ENCODE data around the gene MEN1.

Gene MEN1

DNA sequence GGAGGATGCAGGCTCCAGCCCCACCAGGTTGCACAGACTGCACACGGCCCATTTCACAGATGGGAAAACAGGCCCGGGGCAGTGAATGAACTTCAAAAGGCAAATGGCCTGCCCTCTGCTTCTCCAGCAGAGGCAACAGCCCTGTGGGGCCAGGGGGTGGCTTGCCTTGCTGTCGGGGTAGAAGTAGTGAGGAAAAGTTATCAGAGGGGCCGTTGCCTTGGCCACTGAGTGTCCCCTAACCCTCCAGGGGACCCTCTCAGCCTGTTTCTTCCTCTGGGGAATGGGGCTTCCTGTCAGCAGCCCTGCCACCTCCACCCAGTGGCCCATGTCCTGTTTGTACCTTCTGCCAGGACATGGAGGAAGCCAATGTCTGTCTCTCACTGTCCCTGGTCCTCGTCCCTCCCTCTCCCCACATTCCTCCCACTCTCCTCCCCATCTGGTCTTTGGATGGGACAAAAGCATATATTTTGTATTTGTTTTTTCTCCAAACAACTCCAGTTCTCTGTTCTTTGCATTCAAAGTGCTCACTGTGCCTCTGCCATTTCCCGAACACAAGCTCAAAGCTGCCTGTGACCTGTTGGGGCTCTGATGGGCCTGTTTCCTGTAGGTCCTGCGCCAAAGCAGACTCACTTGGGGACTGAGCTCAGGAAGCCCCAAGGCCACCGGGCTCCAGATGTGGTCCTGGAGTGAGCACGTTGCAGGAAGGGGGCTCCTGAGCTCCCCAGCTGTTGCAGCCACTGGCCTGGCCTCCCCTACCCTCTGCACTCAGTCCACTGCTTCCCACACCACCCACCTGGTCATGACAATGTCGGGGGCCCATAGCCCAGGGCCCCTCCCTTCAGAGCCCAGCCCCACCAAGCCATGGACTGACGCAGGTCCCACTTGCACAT, 16.8 kb downstream of the MEN1 start:
- TF ChIP-seq FOXM1 (IDR thresholded peaks at IDR 0.05; ENCODE audit: borderline replicate concordance, low read depth), result no peak
- TF ChIP-seq EP300 (IDR thresholded peaks at IDR 0.05; ENCODE audit: borderline replicate concordance), result no peak
- TF ChIP-seq NFIC (IDR thresholded peaks at IDR 0.05), result no peak
- no peak for TF ChIP-seq TAF1 (IDR thresholded peaks at IDR 0.05; ENCODE audit: low read depth)
- TF ChIP-seq, protein P1, sequence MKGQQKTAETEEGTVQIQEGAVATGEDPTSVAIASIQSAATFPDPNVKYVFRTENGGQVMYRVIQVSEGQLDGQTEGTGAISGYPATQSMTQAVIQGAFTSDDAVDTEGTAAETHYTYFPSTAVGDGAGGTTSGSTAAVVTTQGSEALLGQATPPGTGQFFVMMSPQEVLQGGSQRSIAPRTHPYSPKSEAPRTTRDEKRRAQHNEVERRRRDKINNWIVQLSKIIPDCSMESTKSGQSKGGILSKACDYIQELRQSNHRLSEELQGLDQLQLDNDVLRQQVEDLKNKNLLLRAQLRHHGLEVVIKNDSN (IDR thresholded peaks at IDR 0.05), result no peak
- TF ChIP-seq TCF12 (IDR thresholded peaks at IDR 0.05; ENCODE audit: low read depth), result no peak
- TF ChIP-seq, protein P2, sequence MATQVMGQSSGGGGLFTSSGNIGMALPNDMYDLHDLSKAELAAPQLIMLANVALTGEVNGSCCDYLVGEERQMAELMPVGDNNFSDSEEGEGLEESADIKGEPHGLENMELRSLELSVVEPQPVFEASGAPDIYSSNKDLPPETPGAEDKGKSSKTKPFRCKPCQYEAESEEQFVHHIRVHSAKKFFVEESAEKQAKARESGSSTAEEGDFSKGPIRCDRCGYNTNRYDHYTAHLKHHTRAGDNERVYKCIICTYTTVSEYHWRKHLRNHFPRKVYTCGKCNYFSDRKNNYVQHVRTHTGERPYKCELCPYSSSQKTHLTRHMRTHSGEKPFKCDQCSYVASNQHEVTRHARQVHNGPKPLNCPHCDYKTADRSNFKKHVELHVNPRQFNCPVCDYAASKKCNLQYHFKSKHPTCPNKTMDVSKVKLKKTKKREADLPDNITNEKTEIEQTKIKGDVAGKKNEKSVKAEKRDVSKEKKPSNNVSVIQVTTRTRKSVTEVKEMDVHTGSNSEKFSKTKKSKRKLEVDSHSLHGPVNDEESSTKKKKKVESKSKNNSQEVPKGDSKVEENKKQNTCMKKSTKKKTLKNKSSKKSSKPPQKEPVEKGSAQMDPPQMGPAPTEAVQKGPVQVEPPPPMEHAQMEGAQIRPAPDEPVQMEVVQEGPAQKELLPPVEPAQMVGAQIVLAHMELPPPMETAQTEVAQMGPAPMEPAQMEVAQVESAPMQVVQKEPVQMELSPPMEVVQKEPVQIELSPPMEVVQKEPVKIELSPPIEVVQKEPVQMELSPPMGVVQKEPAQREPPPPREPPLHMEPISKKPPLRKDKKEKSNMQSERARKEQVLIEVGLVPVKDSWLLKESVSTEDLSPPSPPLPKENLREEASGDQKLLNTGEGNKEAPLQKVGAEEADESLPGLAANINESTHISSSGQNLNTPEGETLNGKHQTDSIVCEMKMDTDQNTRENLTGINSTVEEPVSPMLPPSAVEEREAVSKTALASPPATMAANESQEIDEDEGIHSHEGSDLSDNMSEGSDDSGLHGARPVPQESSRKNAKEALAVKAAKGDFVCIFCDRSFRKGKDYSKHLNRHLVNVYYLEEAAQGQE (IDR thresholded peaks at IDR 0.05; ENCODE audit: low read depth), result no peak
- TF ChIP-seq TEAD4 (IDR thresholded peaks at IDR 0.05), result no peak
- no peak for TF ChIP-seq ZBTB7A (IDR thresholded peaks at IDR 0.05; ENCODE audit: low read depth)
- no peak for TF ChIP-seq RAD21 (IDR thresholded peaks at IDR 0.05; ENCODE audit: low read depth)
- no peak for TF ChIP-seq CREB1 (IDR thresholded peaks at IDR 0.05; ENCODE audit: low read depth)
- TF ChIP-seq YY1 (IDR thresholded peaks at IDR 0.05; ENCODE audit: low read depth), result no peak
- no peak for TF ChIP-seq EGR1 (IDR thresholded peaks at IDR 0.05)

DNA sequence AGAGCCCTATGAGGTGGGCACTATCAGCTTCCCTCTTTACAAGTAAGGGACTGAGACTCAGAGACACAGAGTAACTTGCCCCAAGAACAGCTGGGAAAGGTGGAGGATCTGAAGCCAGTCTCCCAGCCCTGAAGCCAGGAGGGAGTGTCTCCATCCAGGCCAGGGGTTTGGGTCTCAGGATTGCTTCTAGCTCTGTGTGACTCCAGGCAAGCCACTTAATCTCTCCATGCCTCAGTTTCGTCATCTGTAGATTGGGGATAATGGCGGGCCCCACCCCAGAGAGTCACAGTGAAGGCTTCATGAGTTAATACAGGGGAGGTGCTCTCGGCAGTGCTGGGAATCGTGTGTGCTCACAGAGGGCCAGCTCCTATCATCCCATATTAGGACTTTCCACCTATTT, 17.9 kb downstream of the MEN1 start:
- TF ChIP-seq CREB1 (IDR thresholded peaks at IDR 0.05; ENCODE audit: low read depth), result no peak
- TF ChIP-seq, protein P1 (IDR thresholded peaks at IDR 0.05), result no peak
- TF ChIP-seq, protein P2 (IDR thresholded peaks at IDR 0.05; ENCODE audit: low read depth), result no peak
- TF ChIP-seq TCF12 (IDR thresholded peaks at IDR 0.05; ENCODE audit: low read depth), result no peak
- no peak for TF ChIP-seq EGR1 (IDR thresholded peaks at IDR 0.05)

DNA sequence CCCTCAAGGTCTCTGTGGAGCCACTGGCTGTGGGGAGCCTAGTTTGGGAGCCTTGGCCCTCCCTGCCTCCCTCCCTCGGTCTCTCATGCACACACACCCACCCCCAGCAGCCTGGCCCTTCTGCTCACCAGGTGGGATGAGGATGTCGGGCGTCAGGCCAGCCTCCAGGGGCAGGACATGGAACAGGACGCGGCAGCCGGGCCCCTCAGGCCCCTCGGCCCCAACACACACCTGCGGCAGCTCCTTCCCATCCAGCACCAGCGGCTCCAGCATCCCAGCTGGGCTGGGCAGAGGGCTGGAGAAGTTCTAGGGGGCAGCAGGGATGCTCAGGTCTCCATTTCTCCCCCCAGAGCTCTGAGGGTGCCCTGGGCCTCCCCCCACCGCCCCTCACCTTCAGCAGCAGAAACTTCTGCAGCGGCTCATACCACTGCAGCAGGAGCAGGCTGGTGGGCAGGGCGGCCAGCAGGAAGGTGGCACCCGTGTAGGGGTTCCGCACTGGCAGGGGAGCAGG, 18.5 kb downstream of the MEN1 start:
- TF ChIP-seq ZBTB7A (IDR thresholded peaks at IDR 0.05; ENCODE audit: low read depth) (no peak), TCF12 (IDR thresholded peaks at IDR 0.05; ENCODE audit: low read depth) (no peak), CREB1 (IDR thresholded peaks at IDR 0.05; ENCODE audit: low read depth) (no peak), YY1 (IDR thresholded peaks at IDR 0.05; ENCODE audit: low read depth) (no peak), NFIC (IDR thresholded peaks at IDR 0.05) (no peak), FOXM1 (IDR thresholded peaks at IDR 0.05; ENCODE audit: borderline replicate concordance, low read depth) (no peak), RAD21 (IDR thresholded peaks at IDR 0.05; ENCODE audit: low read depth) (no peak), EP300 (IDR thresholded peaks at IDR 0.05; ENCODE audit: borderline replicate concordance) (no peak), TAF1 (IDR thresholded peaks at IDR 0.05; ENCODE audit: low read depth) (no peak), EGR1 (IDR thresholded peaks at IDR 0.05) (no peak), TEAD4 (IDR thresholded peaks at IDR 0.05) (no peak), CEBPB (IDR thresholded peaks at IDR 0.05) (no peak)
- TF ChIP-seq, protein P3, sequence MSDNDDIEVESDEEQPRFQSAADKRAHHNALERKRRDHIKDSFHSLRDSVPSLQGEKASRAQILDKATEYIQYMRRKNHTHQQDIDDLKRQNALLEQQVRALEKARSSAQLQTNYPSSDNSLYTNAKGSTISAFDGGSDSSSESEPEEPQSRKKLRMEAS (IDR thresholded peaks at IDR 0.05), result no peak
- TF ChIP-seq, protein P1 (IDR thresholded peaks at IDR 0.05), result no peak
- TF ChIP-seq, protein P2 (IDR thresholded peaks at IDR 0.05; ENCODE audit: low read depth), result no peak

All from Ishikawa (cell line).